Memory B cell (primary cell): ENCODE results near the gene PTPRN2.
"Not testable (repeated sequence)": the region's sequence is repeated elsewhere in the genome, so short reads cannot be mapped to it uniquely, and the experiment has no call there.

ENCODE experiments used
- ATAC-seq: fragments of 150-1000 bp; cut with Tn5 transposase; 2 replicates; pipeline ENCODE4 v1.10.0; 2021; ENCODE audit warnings: low read depth, mild to moderate bottlenecking, moderate library complexity
- DNase-seq, 2 donors: peaks; one replicate each; pipeline ENCODE4 v3.0.0; 2022; ENCODE audit warnings: low spot score in 2 of 2
- H3K27ac Mint-ChIP-seq: one replicate; pipeline ENCODE4 v1.8.0; 2022; ENCODE audit warnings: mild to moderate bottlenecking, moderate library complexity, mixed read lengths
- H3K27me3 Mint-ChIP-seq: one replicate; pipeline ENCODE4 v1.8.0; 2022; ENCODE audit warnings: mixed read lengths
- H3K36me3 Mint-ChIP-seq: one replicate; pipeline ENCODE4 v1.8.0; 2022; ENCODE audit warnings: mild to moderate bottlenecking, mixed read lengths
- H3K4me1 Mint-ChIP-seq: one replicate; pipeline ENCODE4 v1.8.0; 2022; ENCODE audit warnings: mixed read lengths
- H3K4me3 Mint-ChIP-seq: one replicate; pipeline ENCODE4 v1.8.0; 2022; ENCODE audit warnings: mild to moderate bottlenecking, moderate library complexity, mixed read lengths
- H3K9me3 Mint-ChIP-seq: one replicate; pipeline ENCODE4 v1.8.0; 2022; ENCODE audit warnings: mixed read lengths

The PTPRN2 gene

GRCh38 chr7:158354861-158355260 is 232.8 kb downstream of the PTPRN2 start:
- Mint-ChIP-seq H3K4me3 (no peak overlapping the region), H3K36me3 (no peaks in the 10 kb centered on the region), H3K4me1 (peaks cover 3% of the 10 kb centered on the region), H3K9me3 (peaks cover 12% of the 10 kb centered on the region), H3K27ac (no peak overlapping the region), H3K27me3 (peaks cover 2% of the 10 kb centered on the region)
- DNase-seq (no peak), ATAC-seq (no peak)

GRCh38 chr7:158353606-158354570 is 233.7 kb downstream of the PTPRN2 start:
- Mint-ChIP-seq H3K27ac (no peak overlapping the region), H3K9me3 (peaks cover 12% of the 10 kb centered on the region), H3K4me1 (peaks cover 3% of the 10 kb centered on the region), H3K36me3 (no peaks in the 10 kb centered on the region), H3K4me3 (no peak overlapping the region), H3K27me3 (peaks cover 2% of the 10 kb centered on the region)
- DNase-seq (no peak), ATAC-seq (no peak)

- H3K4me3 Mint-ChIP-seq, H3K36me3 Mint-ChIP-seq, ATAC-seq, H3K27ac Mint-ChIP-seq, DNase-seq, H3K27me3 Mint-ChIP-seq, H3K4me1 Mint-ChIP-seq: not testable (repeated sequence)
- H3K9me3 Mint-ChIP-seq, result peaks cover 12% of the 10 kb centered on the region
These were observed 235.5 kb downstream of the PTPRN2 start for GRCh38 chr7:158351899-158352729.

GRCh38 chr7:158351481-158351880 is 236.1 kb downstream of the PTPRN2 start:
- peaks cover 2% of the 10 kb centered on the region for H3K27me3 Mint-ChIP-seq
- DNase-seq (no peak), ATAC-seq (no peak)
- H3K36me3 Mint-ChIP-seq, result no peaks in the 10 kb centered on the region
- H3K4me1 Mint-ChIP-seq, result peaks cover 3% of the 10 kb centered on the region
- no peak overlapping the region for H3K27ac Mint-ChIP-seq
- H3K4me3 Mint-ChIP-seq, result no peak overlapping the region
- H3K9me3 Mint-ChIP-seq, result peaks cover 12% of the 10 kb centered on the region

- Mint-ChIP-seq H3K4me1 (peaks cover 6% of the 10 kb centered on the region), H3K27me3 (peaks cover 2% of the 10 kb centered on the region), H3K36me3 (no peaks in the 10 kb centered on the region), H3K9me3 (peaks cover 11% of the 10 kb centered on the region), H3K4me3 (no peak overlapping the region), H3K27ac (no peak overlapping the region)
- no peak for DNase-seq
- no peak for ATAC-seq
These were observed 236.6 kb downstream of the PTPRN2 start for GRCh38 chr7:158351051-158351450.

GRCh38 chr7:158350166-158350900 is 237.3 kb downstream of the PTPRN2 start:
- Mint-ChIP-seq H3K9me3 (peaks cover 11% of the 10 kb centered on the region), H3K27me3 (peaks cover 2% of the 10 kb centered on the region), H3K4me1 (peaks cover 6% of the 10 kb centered on the region), H3K36me3 (no peaks in the 10 kb centered on the region), H3K4me3 (no peak overlapping the region), H3K27ac (no peak overlapping the region)
- DNase-seq (no peak), ATAC-seq (no peak)

- Mint-ChIP-seq H3K9me3 (no peaks in the 10 kb centered on the region), H3K27ac (no peak overlapping the region), H3K36me3 (no peaks in the 10 kb centered on the region), H3K4me3 (no peak overlapping the region), H3K4me1 (peaks cover 6% of the 10 kb centered on the region), H3K27me3 (peaks cover 2% of the 10 kb centered on the region)
- ATAC-seq (no peak), DNase-seq (no peak)
These were observed 239.2 kb downstream of the PTPRN2 start for GRCh38 chr7:158348446-158348845.

- not testable (repeated sequence) for H3K27me3 Mint-ChIP-seq, H3K36me3 Mint-ChIP-seq, ATAC-seq, H3K4me1 Mint-ChIP-seq, DNase-seq, H3K4me3 Mint-ChIP-seq, H3K27ac Mint-ChIP-seq, H3K9me3 Mint-ChIP-seq
These were observed 239.6 kb downstream of the PTPRN2 start for GRCh38 chr7:158348039-158348438.

GRCh38 chr7:158345731-158346130 is 241.9 kb downstream of the PTPRN2 start:
- no peaks in the 10 kb centered on the region for H3K36me3 Mint-ChIP-seq
- peaks cover 6% of the 10 kb centered on the region for H3K9me3 Mint-ChIP-seq
- ATAC-seq, result no peak
- no peak for DNase-seq
- H3K4me3 Mint-ChIP-seq, result no peak overlapping the region
- H3K4me1 Mint-ChIP-seq, result peaks cover 3% of the 10 kb centered on the region
- peaks cover 2% of the 10 kb centered on the region for H3K27me3 Mint-ChIP-seq
- H3K27ac Mint-ChIP-seq, result no peak overlapping the region

GRCh38 chr7:158344706-158345300 is 242.8 kb downstream of the PTPRN2 start:
- Mint-ChIP-seq H3K36me3 (no peaks in the 10 kb centered on the region), H3K27ac (no peak overlapping the region)

GRCh38 chr7:158343936-158344455 is 243.6 kb downstream of the PTPRN2 start:
- H3K9me3 Mint-ChIP-seq, result peaks cover 6% of the 10 kb centered on the region

More at GRCh38 chr7:158344706-158345300, 242.8 kb downstream of the PTPRN2 start:
- Mint-ChIP-seq H3K9me3 (peaks cover 6% of the 10 kb centered on the region), H3K4me1 (peaks cover 3% of the 10 kb centered on the region), H3K4me3 (no peak overlapping the region), H3K27me3 (peaks cover 2% of the 10 kb centered on the region)
- ATAC-seq (no peak), DNase-seq (no peak)

GRCh38 chr7:158343526-158343925 is 244.1 kb downstream of the PTPRN2 start:
- Mint-ChIP-seq H3K36me3 (no peaks in the 10 kb centered on the region), H3K9me3 (peaks cover 6% of the 10 kb centered on the region), H3K4me1 (peaks cover 3% of the 10 kb centered on the region), H3K27me3 (peaks cover 2% of the 10 kb centered on the region), H3K4me3 (no peak overlapping the region), H3K27ac (no peak overlapping the region)
- DNase-seq (no peak), ATAC-seq (no peak)

More at GRCh38 chr7:158343936-158344455, 243.6 kb downstream of the PTPRN2 start:
- peaks cover 3% of the 10 kb centered on the region for H3K4me1 Mint-ChIP-seq
- ATAC-seq (no peak), DNase-seq (no peak)
- peaks cover 2% of the 10 kb centered on the region for H3K27me3 Mint-ChIP-seq
- no peaks in the 10 kb centered on the region for H3K36me3 Mint-ChIP-seq
- no peak overlapping the region for H3K4me3 Mint-ChIP-seq
- H3K27ac Mint-ChIP-seq, result no peak overlapping the region

- H3K36me3 Mint-ChIP-seq, H3K9me3 Mint-ChIP-seq, H3K4me3 Mint-ChIP-seq, DNase-seq, H3K27ac Mint-ChIP-seq, H3K27me3 Mint-ChIP-seq, H3K4me1 Mint-ChIP-seq, ATAC-seq: not testable (repeated sequence)
These were observed 246.5 kb downstream of the PTPRN2 start for GRCh38 chr7:158341097-158341496.
